Psoas muscle (tissue), 8 donors: ENCODE results near the gene HS3ST6. TPM values are rescaled to one million over a fixed set of nuclear protein-coding genes. Genes with fewer than 3 reads are reported as not detected.
"Not testable (repeated sequence)": the region's sequence is repeated elsewhere in the genome, so short reads cannot be mapped to it uniquely, and the experiment has no call there.

Source experiments
- ATAC-seq, 4 donors: fragments of 200-7000 bp; cut with Tn5 transposase; one replicate each; pipeline ENCODE4 v1.9.1; 2020; ENCODE audit warnings: moderate library complexity in 3 of 4, mild to moderate bottlenecking in 2 of 4
- DNase-seq, 2 donors: peaks; one replicate each; pipeline ENCODE4 v3.0.0-alpha.2; 2020
- H3K27ac ChIP-seq: fragments of 200-600 bp; one replicate; pipeline ENCODE4 v1.8.0; 2022
- H3K27me3 ChIP-seq, 3 donors: fragments of 200-600 bp in 1 of 3; one replicate each; pipeline versions ENCODE4 v1.6.1 to v1.8.0; 2013 to 2022; ENCODE audit warnings: low read length in 2 of 3, mild to moderate bottlenecking in 2 of 3, moderate library complexity in 1 of 3; ENCODE audit not compliant: insufficient read depth in 3 of 3
- H3K36me3 ChIP-seq, 2 donors: fragments of 200-600 bp in 1 of 2; one replicate each; pipeline versions ENCODE4 v1.6.1 to v1.8.0; 2013 to 2022; ENCODE audit warnings: low read depth in 1 of 2, mild to moderate bottlenecking in 1 of 2, moderate library complexity in 1 of 2; ENCODE audit not compliant: insufficient read depth in 1 of 2
- H3K4me1 ChIP-seq: fragments of 200-600 bp; one replicate; pipeline ENCODE4 v1.8.0; 2022
- H3K4me3 ChIP-seq: fragments of 200-600 bp; one replicate; pipeline ENCODE4 v1.8.0; 2022; ENCODE audit warnings: mild to moderate bottlenecking
- H3K9me3 ChIP-seq: fragments of 200-600 bp; one replicate; pipeline ENCODE4 v1.8.0; 2022
- CTCF ChIP-seq: fragments of 200-600 bp; IDR thresholded peaks from one replicate; pipeline ENCODE4 v1.8.0; 2022; ENCODE audit warnings: antibody characterized with exemption
- WGBS, 3 donors: extraction: QIAGEN DNeasy Blood & Tissue Kit; methylation state at CpG; one replicate each; pipeline versions ENCODE4 v1.1.6 to v1.1.7; 2013; 5-methylcytosine and 5-hydroxymethylcytosine counted together
- intact Hi-C, 2 donors: fragments of 100-400 bp; cut with DNase I; formaldehyde crosslinking; loops; one replicate each; pipeline versions ENCODE4 v1.11.0 to v1.14.2; 2022
- polyA plus RNA-seq, 3 donors: library from polyadenylated mRNA; stranded (reverse); fragments of 200-250 nt; gene quantifications; one replicate each; pipeline ENCODE4 v1.2.3, GENCODE V29; 2013
- total RNA-seq, 4 donors: library from RNA; stranded (reverse); fragmentation: NEBNext Ultra II Directional in 2 of 4; extraction: Animal tissue kit (Norgen Biotek cat#: 25700) in 2 of 4; gene quantifications; one replicate each; pipeline versions ENCODE4 v1.2.1 to v1.2.4, GENCODE V29; 2021 to 2023
- donor health status: healthy with polysubstance abuse.
- donor health status: DM: no; HTN: no; CAD: no; lungs with moderate emphysema.
- donor health status: Bipolar disorder and iron deficiency.
- donor health status: healthy.
- donor health status: DM: yes; HTN: yes; CAD: no.
- donor health status: DM: no; HTN: no; CAD: no.
- donor health status: DM: no; HTN: no; CAD: no.
- donor health status: DM: yes; HTN: yes; CAD: no.

The HS3ST6 gene
- total and polyA plus RNA-seq, 7 donors: not detected

GRCh38 chr16:1903220-1903574 is 15.0 kb downstream of the HS3ST6 start:
- Histone ChIP-seq H3K4me3 (no peak overlapping the region), H3K27me3 (peaks cover 0 to 71% (median 18%) of the 10 kb centered on the region in 3 donors), H3K36me3 (no peaks in the 10 kb centered on the region), H3K9me3 (no peaks in the 10 kb centered on the region), H3K27ac (no peak overlapping the region), H3K4me1 (no peaks in the 10 kb centered on the region)
- no peak for TF ChIP-seq CTCF
- ATAC-seq (no peak), DNase-seq (peak in 1 of 2 donors; percentile 8)
- intact Hi-C loops: no loop called here
- 45 to 54% (median 48%) methylated on average over 13 of the region's 13 CpGs for WGBS, 3 donors

GRCh38 chr16:1902547-1903219 is 15.5 kb downstream of the HS3ST6 start:
- ATAC-seq (no peak), DNase-seq (peak in 1 of 2 donors; percentile 39)
- Histone ChIP-seq H3K27ac (no peak overlapping the region), H3K27me3 (peaks cover 0 to 69% (median 17%) of the 10 kb centered on the region in 3 donors), H3K4me3 (no peak overlapping the region), H3K36me3 (no peaks in the 10 kb centered on the region), H3K4me1 (no peaks in the 10 kb centered on the region), H3K9me3 (no peaks in the 10 kb centered on the region)
- intact Hi-C loops: no loop called here
- 65 to 70% (median 67%) methylated on average over 19 to 20 of the region's 20 CpGs for WGBS, 3 donors
- no peak for TF ChIP-seq CTCF

GRCh38 chr16:1900452-1900774 is 17.8 kb downstream of the HS3ST6 start:
- Histone ChIP-seq H3K4me3 (no peak overlapping the region), H3K9me3 (no peaks in the 10 kb centered on the region), H3K36me3 (no peaks in the 10 kb centered on the region), H3K4me1 (no peaks in the 10 kb centered on the region), H3K27me3 (peaks cover 0 to 68% (median 9%) of the 10 kb centered on the region in 3 donors), H3K27ac (no peak overlapping the region)
- no peak for ATAC-seq
- no peak for TF ChIP-seq CTCF
- peak in 1 of 2 donors; percentile 38 for DNase-seq
- WGBS, 3 donors: 77 to 85% (median 85%) methylated on average over 9 of the region's 9 CpGs
- intact Hi-C loops: no loop called here

- WGBS, 3 donors: 72 to 84% (median 82%) methylated on average over 16 of the region's 16 CpGs
- no peaks in the 10 kb centered on the region for H3K36me3 ChIP-seq
- H3K4me3 ChIP-seq: no peak overlapping the region
- H3K27me3 ChIP-seq: peaks cover 0 to 66% (median 9%) of the 10 kb centered on the region in 3 donors
- TF ChIP-seq CTCF: no peak
- H3K9me3 ChIP-seq: no peaks in the 10 kb centered on the region
- DNase-seq (peak in 1 of 2 donors; percentile 18), ATAC-seq (no peak)
- H3K4me1 ChIP-seq: no peaks in the 10 kb centered on the region
- H3K27ac ChIP-seq: no peak overlapping the region
- intact Hi-C loops: no loop called here
These were observed 18.4 kb downstream of the HS3ST6 start for GRCh38 chr16:1899641-1900451.

- H3K4me1 ChIP-seq, intact Hi-C loops, ATAC-seq, H3K27ac ChIP-seq, H3K9me3 ChIP-seq, H3K36me3 ChIP-seq, H3K4me3 ChIP-seq: not testable (repeated sequence)
- H3K27me3 ChIP-seq: peaks cover 0 to 55% (median 2%) of the 10 kb centered on the region in 3 donors
- DNase-seq: peak in 1 of 2 donors; percentile 12
- 87 to 90% (median 88%) methylated on average over 2 of the region's 2 CpGs for WGBS, 3 donors
These were observed 20.5 kb downstream of the HS3ST6 start for GRCh38 chr16:1897692-1898091.
